Limb (tissue), 2 donors: ENCODE data around the gene TTC33.
"Not testable (repeated sequence)": the region's sequence is repeated elsewhere in the genome, so short reads cannot be mapped to it uniquely, and the experiment has no call there.

Source experiments
- DNase-seq, 2 donors: peaks; one replicate each; pipeline ENCODE4 v3.0.0-alpha.2; 2016; ENCODE audit errors: extremely low spot score in 2 of 2

The TTC33 gene

DNA sequence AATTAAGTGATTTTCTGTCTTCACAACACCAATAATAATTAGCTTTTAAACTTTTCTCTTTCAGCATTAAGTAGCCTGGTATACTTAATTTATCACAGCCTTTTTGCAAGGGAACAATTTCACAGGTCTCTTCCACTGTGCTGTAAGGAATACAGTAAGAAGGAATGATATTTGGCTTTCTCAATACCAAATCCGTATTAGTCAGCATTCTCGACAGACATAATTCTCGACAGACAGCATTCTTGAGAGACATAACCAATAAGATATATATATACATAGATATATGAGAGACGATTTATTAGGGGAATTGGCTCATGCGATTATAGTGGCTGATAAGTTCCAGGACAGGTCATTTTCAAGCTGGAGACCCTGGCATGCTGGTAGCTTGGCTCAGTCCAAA, 24.4 kb upstream of the TTC33 start:
- DNase-seq: no peak

DNA sequence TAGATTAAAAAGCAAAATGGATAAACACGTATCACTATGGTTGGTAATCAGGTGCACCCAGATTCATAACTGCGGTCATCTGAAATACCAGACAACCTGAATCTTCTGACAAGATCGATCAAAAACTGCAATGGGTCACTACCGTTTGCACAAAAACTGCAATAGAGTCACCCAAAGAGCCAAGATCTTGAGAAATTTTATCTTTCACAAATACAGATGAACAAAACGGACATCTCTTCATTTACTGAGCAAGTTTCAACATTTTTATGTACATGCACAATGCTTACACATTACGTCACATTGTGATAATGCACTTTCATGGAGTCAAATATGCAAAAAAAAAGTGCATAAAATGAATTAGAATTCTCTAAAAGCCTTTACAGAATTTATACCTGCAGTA, 23.8 kb upstream of the TTC33 start:
- DNase-seq: no peak

DNA sequence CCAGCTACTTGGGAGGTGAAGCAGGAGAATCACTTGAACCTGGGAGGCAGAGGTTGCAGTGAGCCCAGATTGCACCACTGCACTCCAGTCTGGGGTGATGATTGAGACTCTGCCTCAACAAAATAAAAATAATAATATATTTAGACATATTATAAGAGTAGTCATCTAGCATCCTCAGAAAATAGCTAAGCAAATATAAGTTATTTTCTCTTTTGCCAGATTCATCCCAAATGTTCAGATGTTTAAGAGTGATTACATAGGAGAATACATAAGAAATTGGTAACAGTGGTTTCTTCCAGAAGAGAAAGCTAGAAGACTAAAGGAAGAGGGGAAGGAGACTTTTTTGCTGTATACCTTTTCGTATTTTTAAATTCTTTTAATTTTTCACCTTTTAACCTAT, 22.4 kb upstream of the TTC33 start:
- no peak for DNase-seq

DNA sequence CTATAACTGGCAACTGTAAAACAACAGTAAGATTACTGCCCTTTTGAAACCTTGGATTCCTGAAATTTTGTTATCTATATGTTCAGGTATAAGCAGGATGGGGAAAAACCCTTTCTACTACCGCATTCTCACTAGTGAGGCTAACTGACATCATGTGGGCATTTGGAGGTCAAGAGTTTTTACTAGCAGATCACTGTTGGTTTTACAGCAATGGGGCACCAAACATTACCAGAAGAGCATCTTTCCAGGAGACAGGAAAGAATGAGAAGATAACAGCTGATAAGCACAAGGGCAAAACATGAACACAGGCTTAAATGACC, 20.9 kb upstream of the TTC33 start:
- no peak for DNase-seq

DNA sequence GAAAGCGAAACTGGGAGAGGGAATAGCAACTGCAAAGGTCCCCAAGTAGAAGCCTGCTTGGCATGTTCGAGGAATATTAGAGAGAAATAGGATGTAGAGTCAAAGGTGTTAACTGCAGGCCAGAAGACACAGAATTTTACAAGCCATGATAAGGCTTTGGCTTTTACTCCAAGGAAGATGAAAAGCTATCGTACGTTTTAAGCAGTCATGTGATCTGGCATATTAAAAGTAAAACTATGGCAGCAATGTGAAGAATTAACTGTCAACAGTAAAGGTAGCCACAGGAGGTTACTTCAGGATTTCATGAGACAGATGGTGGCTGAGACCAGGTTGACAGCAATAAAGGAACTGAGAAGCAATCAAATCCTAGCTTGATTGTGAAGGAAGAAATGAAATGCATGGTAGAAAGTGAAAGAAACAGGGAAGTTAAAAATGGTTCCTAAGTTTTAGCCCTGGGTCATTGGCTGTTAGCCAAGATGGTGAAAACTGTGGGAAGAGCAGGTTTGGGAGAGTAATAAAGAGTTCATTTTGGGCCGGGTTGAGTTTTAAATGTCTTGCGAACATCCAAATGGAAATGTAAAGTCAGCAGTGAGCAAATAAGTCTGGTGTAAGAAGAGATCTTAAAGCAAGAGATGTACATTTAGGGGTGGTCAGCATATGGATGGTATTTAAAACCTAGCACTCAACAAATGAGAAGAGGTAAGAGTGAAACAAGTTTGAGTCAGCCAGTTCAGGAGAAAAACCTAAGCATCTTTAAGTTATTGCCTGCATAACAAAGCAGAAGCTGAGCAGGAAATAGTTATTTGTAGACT, 20.3 kb upstream of the TTC33 start:
- no peak for DNase-seq

DNA sequence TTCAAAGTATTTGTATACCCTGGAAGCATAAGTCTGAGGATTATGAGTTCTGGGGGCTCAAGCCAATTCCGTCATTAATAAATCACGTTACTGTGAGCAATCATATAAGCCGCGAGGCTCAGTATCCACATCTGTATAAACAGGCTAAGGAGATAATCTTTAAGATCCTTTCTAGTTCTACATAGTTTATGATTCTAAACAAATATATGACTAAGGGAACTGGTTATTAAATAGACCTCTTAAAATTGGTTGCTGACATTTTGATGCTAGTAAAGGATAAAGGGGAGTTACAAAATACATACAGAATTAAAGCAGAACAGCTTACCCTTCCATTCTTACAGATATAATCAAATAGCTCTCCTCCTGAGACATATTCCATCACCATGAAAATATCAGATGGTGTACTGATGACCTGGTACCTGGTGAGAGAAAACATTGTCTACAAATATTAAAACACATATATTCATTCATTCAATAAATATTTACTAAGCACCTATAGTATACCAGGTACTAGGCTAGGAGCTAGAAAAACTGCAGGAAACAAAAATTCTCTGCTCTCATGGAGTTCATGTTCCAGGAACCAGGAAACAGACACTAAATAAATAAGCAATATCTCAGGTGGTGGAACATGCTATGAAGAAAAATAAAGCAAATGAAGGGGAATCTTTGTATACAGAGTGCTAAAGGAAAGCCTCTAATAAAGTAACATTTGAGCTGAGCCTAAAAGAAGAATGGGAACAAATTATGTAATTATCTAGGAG, 19.5 kb upstream of the TTC33 start:
- no peak for DNase-seq

- no peak for DNase-seq
Observed at GRCh38 chr5:40774623-40775022, 18.9 kb upstream of the TTC33 start.

DNA sequence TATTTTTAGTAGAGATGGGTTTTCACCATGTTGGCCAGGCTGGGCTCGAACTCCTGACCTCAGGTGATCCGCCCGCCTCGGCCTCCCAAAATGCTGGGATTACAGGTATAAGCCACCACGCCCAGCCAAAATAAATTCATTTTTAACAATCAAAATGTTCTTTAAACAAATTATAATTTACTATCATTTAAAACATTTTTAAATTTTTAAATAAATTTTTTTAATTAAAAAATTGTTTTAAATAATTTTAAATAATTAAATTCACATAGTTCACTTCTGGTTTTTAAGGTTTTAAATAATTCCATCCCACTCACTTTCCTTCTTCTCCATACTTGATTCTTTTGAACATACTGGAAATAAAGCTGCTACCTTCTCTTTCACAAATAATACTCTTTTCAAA, 15.0 kb upstream of the TTC33 start:
- DNase-seq: no peak

GRCh38 chr5:40762705-40763104, 6.9 kb upstream of the TTC33 start:
- no peak for DNase-seq

DNA sequence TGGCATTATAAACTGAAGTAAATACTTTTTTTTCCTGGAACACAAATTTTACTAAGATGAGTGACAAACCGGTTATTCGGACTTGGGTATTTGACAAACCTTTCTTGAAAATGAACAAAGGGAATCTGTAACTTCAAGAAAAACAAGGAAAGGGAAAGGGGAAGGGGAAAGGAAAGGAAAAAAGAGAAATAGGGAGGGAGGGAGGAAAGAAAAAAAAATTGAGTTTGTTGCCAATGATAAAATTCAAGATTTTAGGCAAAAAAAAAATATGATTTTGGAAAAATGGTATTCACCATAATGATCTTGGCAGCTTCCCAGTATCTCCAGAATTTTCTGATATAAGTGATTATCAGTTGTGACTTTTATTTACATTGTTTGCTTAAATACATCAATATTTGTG, 1.6 kb upstream of the TTC33 start:
- no peak for DNase-seq

- DNase-seq: peak; percentile 76 to 90
Observed at GRCh38 chr5:40755093-40755406, 711 bp downstream of the TTC33 start.

DNA sequence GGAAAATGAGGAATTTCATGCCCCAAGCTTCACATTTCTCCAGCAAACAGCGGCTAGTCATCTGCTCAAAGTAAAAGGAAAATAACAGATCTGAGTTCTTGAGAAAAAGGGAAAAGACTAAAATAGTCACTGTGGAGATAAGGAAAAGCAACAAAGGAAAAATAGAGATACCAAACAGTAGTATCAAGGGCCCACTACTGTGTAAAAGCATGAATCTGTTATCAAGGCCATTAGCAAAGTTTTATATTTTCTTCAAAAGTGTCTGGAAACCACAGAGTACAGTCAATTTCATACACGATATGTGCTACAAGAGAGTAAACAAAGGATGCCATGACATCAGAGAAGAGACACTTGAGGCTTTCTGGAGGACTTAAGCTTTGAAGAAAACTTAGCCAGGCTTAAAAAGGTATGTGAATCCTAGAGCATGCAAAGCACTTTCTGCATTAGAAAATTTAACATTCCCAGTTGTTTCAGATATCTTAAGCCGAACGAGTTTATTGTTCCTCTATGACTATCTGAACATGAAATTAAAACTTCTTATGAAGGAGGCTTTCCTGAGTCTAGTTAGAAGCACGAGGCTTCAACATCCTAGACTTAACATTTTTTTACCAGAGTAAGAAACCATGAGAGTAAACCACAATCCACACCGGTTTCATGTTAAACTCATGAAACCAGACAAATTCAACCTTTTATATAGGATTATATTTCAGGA, 1.2 kb downstream of the TTC33 start:
- peak in 1 of 2 donors; percentile 24 for DNase-seq

- no peak for DNase-seq
Observed at GRCh38 chr5:40746703-40747102, 9.1 kb downstream of the TTC33 start.

GRCh38 chr5:40743771-40744170, 12.0 kb downstream of the TTC33 start:
- DNase-seq: no peak

GRCh38 chr5:40738502-40738901, 17.3 kb downstream of the TTC33 start:
- DNase-seq: no peak

- DNase-seq: peak in 1 of 2 donors; percentile 72
Observed at GRCh38 chr5:40736103-40736875, 19.5 kb downstream of the TTC33 start.

DNA sequence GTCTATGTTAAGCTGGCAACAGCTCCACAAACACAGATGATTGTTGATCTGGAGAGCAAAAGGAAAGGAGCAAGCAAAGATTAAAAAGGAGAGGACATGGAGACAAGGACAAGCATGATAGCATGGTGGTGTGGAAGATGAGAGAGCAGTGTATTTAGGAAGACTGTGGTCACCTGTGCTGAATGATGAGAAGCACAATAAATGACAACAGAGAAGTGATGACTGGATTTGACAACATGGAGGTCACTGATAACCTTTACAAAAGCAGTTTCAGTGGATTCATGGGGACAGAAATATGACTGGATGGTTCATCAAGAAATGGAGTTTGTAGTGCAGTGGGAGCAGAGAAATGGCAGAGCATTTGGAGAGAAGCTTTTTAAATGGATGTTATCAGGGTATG, 20.2 kb downstream of the TTC33 start:
- DNase-seq: no peak

DNA sequence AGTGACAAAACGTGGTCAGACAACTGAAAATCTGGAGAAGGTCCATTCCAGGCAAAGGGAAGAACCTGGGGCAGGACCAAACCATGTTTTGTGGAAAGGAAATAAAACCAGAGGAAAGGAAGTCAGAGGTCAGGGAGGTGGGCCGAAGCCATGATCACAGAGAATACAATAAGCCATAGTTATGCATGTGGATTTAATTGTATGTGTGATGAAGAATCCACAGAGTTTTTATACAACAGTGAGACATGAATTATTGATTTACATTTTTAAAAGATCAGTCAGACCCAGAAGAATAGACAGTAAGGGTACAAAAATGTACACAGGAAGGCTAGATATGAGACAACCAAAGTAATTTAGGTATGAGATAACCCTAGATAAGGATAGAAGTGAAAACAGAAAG, 20.8 kb downstream of the TTC33 start:
- DNase-seq: no peak

GRCh38 chr5:40733879-40734563, 21.7 kb downstream of the TTC33 start:
- no peak for DNase-seq

- no peak for DNase-seq
Observed at GRCh38 chr5:40733434-40733833, 22.3 kb downstream of the TTC33 start.

- not testable (repeated sequence) for DNase-seq
Observed at GRCh38 chr5:40722497-40722911, 33.3 kb downstream of the TTC33 start.
